Heart right ventricle (tissue), 16 donors: Measurements from ENCODE around the gene ADPRS. TPM values are rescaled to one million over a fixed set of nuclear protein-coding genes. Genes with fewer than 3 reads are reported as not detected.

ENCODE experiments used
- ATAC-seq, 8 donors: fragments of 200-7000 bp; cut with Tn5 transposase; one replicate each; pipeline ENCODE4 v1.9.1; 2020; ENCODE audit warnings: mild to moderate bottlenecking in 8 of 8, moderate library complexity in 8 of 8, moderate number of reproducible peaks in 1 of 8
- DNase-seq, 2 donors: peaks; one replicate each; pipeline ENCODE4 v3.0.0-alpha.2; 2020
- H3K27ac ChIP-seq, 10 donors: fragments of 200-600 bp; sonication (generic) in 2 of 10; one replicate each; pipeline versions ENCODE4 v1.5.0 to v1.8.0; 2020 to 2022; ENCODE audit warnings: mild to moderate bottlenecking in 3 of 10
- H3K27me3 ChIP-seq, 7 donors: fragments of 200-600 bp; one replicate each; pipeline ENCODE4 v1.8.0; 2021 to 2022; ENCODE audit warnings: mild to moderate bottlenecking in 2 of 7
- H3K36me3 ChIP-seq, 9 donors: fragments of 200-600 bp; sonication (generic) in 1 of 9; one replicate each; pipeline versions ENCODE4 v1.5.0 to v1.8.0; 2020 to 2022; ENCODE audit warnings: mild to moderate bottlenecking in 2 of 9
- H3K4me1 ChIP-seq, 9 donors: fragments of 200-600 bp; sonication (generic) in 1 of 9; one replicate each; pipeline versions ENCODE4 v1.5.0 to v1.8.0; 2020 to 2022; ENCODE audit warnings: mild to moderate bottlenecking in 4 of 9
- H3K4me3 ChIP-seq, 10 donors: fragments of 200-600 bp; sonication (generic) in 2 of 10; one replicate each; pipeline versions ENCODE4 v1.5.0 to v1.8.0; 2020 to 2022; ENCODE audit warnings: mild to moderate bottlenecking in 7 of 10, moderate library complexity in 2 of 10
- H3K9me3 ChIP-seq, 11 donors: fragments of 200-600 bp in 10 of 11; sonication (generic) in 2 of 11; one replicate each; pipeline versions ENCODE4 v1.5.0 to v1.8.0; 2013 to 2022; ENCODE audit warnings: mild to moderate bottlenecking in 2 of 11, control low read depth in 1 of 11, moderate library complexity in 1 of 11
- CTCF ChIP-seq, 9 donors: fragments of 200-600 bp; sonication (generic) in 2 of 9; IDR thresholded peaks; one replicate each; pipeline versions ENCODE4 v1.5.0 to v1.8.0; 2021 to 2022; ENCODE audit warnings: antibody characterized with exemption in 9 of 9, mild to moderate bottlenecking in 5 of 9, moderate library complexity in 1 of 9
- WGBS, 2 donors: extraction: QIAGEN DNeasy Blood & Tissue Kit; methylation state at CpG; one replicate each; pipeline ENCODE4 v1.1.7; 2013; ENCODE audit warnings: inconsistent platforms in 1 of 2; 5-methylcytosine and 5-hydroxymethylcytosine counted together
- intact Hi-C, 10 donors: fragments of 100-400 bp; cut with DNase I; formaldehyde crosslinking; loops; one replicate each; pipeline versions ENCODE4 v1.11.1 to v1.14.2; 2022
- polyA plus RNA-seq, 2 donors: library from polyadenylated mRNA; stranded (reverse); fragments of 200-250 nt; gene quantifications; one replicate each; pipeline ENCODE4 v1.2.3, GENCODE V29; 2013
- total RNA-seq, 10 donors: library from RNA; stranded (reverse); fragmentation: NEBNext Ultra II Directional in 3 of 10; extraction: Animal tissue kit (Norgen Biotek cat#: 25700) in 3 of 10; gene quantifications; one replicate each; pipeline versions ENCODE4 v1.2.1 to v1.2.4, GENCODE V29; 2021 to 2023
- donor health status: Arrhythmogenic right ventricular cardiomyopathy.
- donor health status: ischemic (EF 13 %, LVEDD 7.1; RV severe dilation, severe dysfunction).
- donor health status: healthy with polysubstance abuse.
- donor health status: DM: no; HTN: yes; CAD: no.
- donor health status: DM: no; HTN: no; CAD: no.
- donor health status: ischemic (EF 25% LVEDD 6.9; RV normal size, moderate dysfunction).
- donor health status: ischemic (EF 25% LVEDD 5.7; RV mildly dilated, moderate dysfunction).
- donor health status: healthy.
- donor health status: DM: yes; HTN: yes; CAD: no.
- donor health status: Ischemic cardiomyopathy.
- donor health status: ischemic (EF 35%, LVEDD 5.7; RV mildly dilated, moderate dysfunction).
- donor health status: nonischemic (EF 11% LVEDD 7.7; RV severe dilation, severe dysfunction).
- donor health status: DM: yes; HTN: yes; CAD: no.
- donor health status: PGD.
- donor health status: ischemic (EF 29% LVEDD 5.4; RV normal size, mild dysfunction).
- donor health status: nonischemic (EF 23%, LVEDD 6.1; RV moderate dilation, normal function).

Gene ADPRS
- total and polyA plus RNA-seq, 12 donors, result 11.0 to 24.3 (median 15.6) TPM

- H3K4me1 ChIP-seq, result peaks cover 0 to 24% (median 0%) of the 10 kb centered on the region in 9 donors
- no peaks in the 10 kb centered on the region for H3K9me3 ChIP-seq
- WGBS, 2 donors, result 69 to 72% methylated on average over 5 of the region's 5 CpGs
- H3K4me3 ChIP-seq, result no peak overlapping the region
- H3K27me3 ChIP-seq, result no peaks in the 10 kb centered on the region
- DNase-seq (no peak), ATAC-seq (peak in 4 of 8 donors; percentile 8 to 38 (median 20))
- intact Hi-C loops, result no loop called here
- no peak overlapping the region for H3K27ac ChIP-seq
- no peaks in the 10 kb centered on the region for H3K36me3 ChIP-seq
- TF ChIP-seq CTCF (IDR thresholded peaks at IDR 0.05), result no peak
Observed at GRCh38 chr1:36115931-36116330, 27.2 kb downstream of the ADPRS start.

GRCh38 chr1:36116901-36117300, 28.2 kb downstream of the ADPRS start:
- H3K4me3 ChIP-seq, result no peak overlapping the region
- H3K27ac ChIP-seq, result no peak overlapping the region
- no peaks in the 10 kb centered on the region for H3K27me3 ChIP-seq
- H3K36me3 ChIP-seq, result no peaks in the 10 kb centered on the region
- ATAC-seq (no peak), DNase-seq (no peak)
- peaks cover 0 to 25% (median 0%) of the 10 kb centered on the region in 9 donors for H3K4me1 ChIP-seq
- TF ChIP-seq CTCF (IDR thresholded peaks at IDR 0.05), result no peak
- H3K9me3 ChIP-seq, result no peaks in the 10 kb centered on the region
- WGBS, 2 donors, result 89% methylated on average over 5 of the region's 5 CpGs
- intact Hi-C loops, result no loop called here

GRCh38 chr1:36118447-36119204, 29.9 kb downstream of the ADPRS start:
- Histone ChIP-seq H3K27ac (no peak overlapping the region), H3K4me3 (no peak overlapping the region), H3K27me3 (peaks cover 0 to 9% (median 0%) of the 10 kb centered on the region in 7 donors), H3K9me3 (no peaks in the 10 kb centered on the region), H3K36me3 (no peaks in the 10 kb centered on the region), H3K4me1 (peaks cover 0 to 40% (median 0%) of the 10 kb centered on the region in 9 donors)
- 65 to 73% methylated on average over 10 of the region's 10 CpGs for WGBS, 2 donors
- DNase-seq, result no peak
- intact Hi-C loops, result no loop called here
- TF ChIP-seq CTCF (IDR thresholded peaks at IDR 0.05), result no peak
- ATAC-seq, result no peak

GRCh38 chr1:36119456-36119855, 30.8 kb downstream of the ADPRS start:
- Histone ChIP-seq H3K36me3 (no peaks in the 10 kb centered on the region), H3K27me3 (peaks cover 0 to 18% (median 0%) of the 10 kb centered on the region in 7 donors), H3K4me3 (no peak overlapping the region), H3K27ac (no peak overlapping the region), H3K4me1 (peaks cover 0 to 49% (median 0%) of the 10 kb centered on the region in 9 donors), H3K9me3 (no peaks in the 10 kb centered on the region)
- DNase-seq, result no peak
- WGBS, 2 donors, result 47 to 50% methylated on average over 9 of the region's 9 CpGs
- intact Hi-C loops, result no loop called here
- no peak for TF ChIP-seq CTCF (IDR thresholded peaks at IDR 0.05)
- no peak for ATAC-seq
